A549 (cell line): ENCODE data around the gene HTRA3. TPM values are rescaled to one million over a fixed set of nuclear protein-coding genes. Genes with fewer than 3 reads are reported as not detected.

Experiments used
- ATAC-seq, 2 experiments: fragments of 200-7000 bp in 1 of 2; fragments of >200 bp in 1 of 2; cut with Nextera tagmentation in 1 of 2; cut with Tn5 transposase in 1 of 2; 3 replicates each; pipeline versions ENCODE4 v1.8.0 to v1.9.1; 2018 to 2020; ENCODE audit warnings: mild to moderate bottlenecking in 1 of 2, moderate library complexity in 1 of 2
- CTCF ChIA-PET: fragments of 300-600 bp; sonication (Branson Sonifier 250); formaldehyde crosslinking; extraction: SDS; loops from one replicate; lab custom pipeline; 2021; ENCODE audit warnings: antibody characterized with exemption, inconsistent platforms; lab: Yijun Ruan, JAX
- POLR2A ChIA-PET: fragments of 350-600 bp; formaldehyde crosslinking; extraction: SDS; loops from one replicate; lab custom pipeline; 2021; ENCODE audit warnings: antibody characterized with exemption, inconsistent platforms; lab: Yijun Ruan, JAX
- DNase-seq, 2 experiments: peaks; one replicate each; pipeline versions ENCODE4 v3.0.0 to v3.0.0-alpha.2; 2011 to 2016; ENCODE audit warnings: low read depth in 1 of 2, low spot score in 1 of 2
- FAIRE-seq: peaks from 2 replicates; lab custom pipeline; 2011; peaks lifted over from hg19 to GRCh38; lab: Jason Lieb, UNC
- H3K27ac ChIP-seq, 2 experiments: fragments of >200 bp; sonication (Bioruptor Twin); formaldehyde crosslinking; 3 replicates each; pipeline ENCODE4 v1.5.1; 2016 to 2017
- H3K4me1 ChIP-seq: fragments of >200 bp; sonication (Bioruptor Twin); formaldehyde crosslinking; 3 replicates; pipeline ENCODE4 v1.6.1; 2016
- H3K4me2 ChIP-seq: fragments of >200 bp; sonication (Bioruptor Twin); formaldehyde crosslinking; 3 replicates; pipeline ENCODE4 v1.6.1; 2016
- H3K4me3 ChIP-seq: fragments of >200 bp; sonication (Bioruptor Twin); formaldehyde crosslinking; 3 replicates; pipeline ENCODE4 v1.5.1; 2016
- H3K9me3 ChIP-seq: fragments of >200 bp; sonication (Bioruptor Twin); formaldehyde crosslinking; 3 replicates; pipeline ENCODE4 v1.6.1; 2016
- CHD2 ChIP-seq: fragments of 150-350 bp; IDR thresholded peaks from 2 replicates; pipeline ENCODE4 v1.6.1; 2014; ENCODE audit warnings: low read length; ENCODE audit not compliant: partially characterized antibody
- FOSL2 ChIP-seq, 2 experiments: fragments of 450-650 bp in 1 of 2; fragments of >200 bp in 1 of 2; sonication (Bioruptor Twin) in 1 of 2; formaldehyde crosslinking; IDR thresholded peaks; 2 replicates each; pipeline versions ENCODE4 v1.5.0 to v1.6.1; 2016 to 2020; ENCODE audit warnings: mild to moderate bottlenecking in 1 of 2, moderate library complexity in 1 of 2
- KDM1A ChIP-seq: fragments of 200-600 bp; sonication (generic); IDR thresholded peaks from 2 replicates; pipeline ENCODE4 v1.6.1; 2016; ENCODE audit warnings: low read depth, mild to moderate bottlenecking
- NPAS2 ChIP-seq: fragments of 250-450 bp; sonication (Bioruptor Pico); IDR thresholded peaks from 2 replicates; pipeline ENCODE4 v1.8.0; 2022; ENCODE audit warnings: mild to moderate bottlenecking, moderate library complexity, borderline replicate concordance
- RAD21 ChIP-seq, 2 experiments: fragments of >200 bp in 1 of 2; sonication (Bioruptor Twin) in 1 of 2; formaldehyde crosslinking in 1 of 2; IDR thresholded peaks in 1 of 2; conservative IDR thresholded peaks in 1 of 2; 2 replicates in 1 of 2; 3 replicates in 1 of 2; pipeline ENCODE4 v1.6.1; 2012 to 2018; ENCODE audit warnings: inconsistent platforms in 1 of 2
- SMC3 ChIP-seq: fragments of >200 bp; sonication (Bioruptor Twin); formaldehyde crosslinking; IDR thresholded peaks from 3 replicates; pipeline ENCODE4 v1.6.1; 2018; ENCODE audit warnings: inconsistent platforms
- TFCP2L1 ChIP-seq: fragments of 250-450 bp; sonication (Bioruptor Pico); IDR thresholded peaks from 2 replicates; pipeline ENCODE4 v1.5.0; 2021; ENCODE audit warnings: mild to moderate bottlenecking
- ZSCAN20 ChIP-seq: fragments of 250-450 bp; sonication (Bioruptor Pico); IDR thresholded peaks from 2 replicates; pipeline ENCODE4 v1.8.0; 2022; ENCODE audit warnings: mild to moderate bottlenecking, moderate library complexity
- WGBS: methylation state at CpG from one replicate; pipeline ENCODE4 v1.1.6; 2017; ENCODE audit errors: missing lambda C conversion rate; 5-methylcytosine and 5-hydroxymethylcytosine counted together
- polyA plus RNA-seq, 4 experiments: library from polyadenylated mRNA; depleted of rRNA in 3 of 4; stranded (reverse); fragments of >200 nt; fragmentation: RNase III in 1 of 4; extraction: RNeasy Plus Mini Kit Qiagen cat#74134 plus additional on column Dnase treatment in 1 of 4; gene quantifications; 2 replicates in 3 of 4; 3 replicates in 1 of 4; pipeline ENCODE4 v1.2.3, GENCODE V29; 2011 to 2017
- TF ChIP-seq, protein P1 (sequence below): IDR thresholded peaks from 2 replicates; pipeline ENCODE4 v1.6.1; 2012
- TF ChIP-seq, protein P2 (sequence below): fragments of >200 bp; sonication (Bioruptor Twin); formaldehyde crosslinking; IDR thresholded peaks from 3 replicates; pipeline ENCODE4 v1.5.1; 2016
- TF ChIP-seq, protein P3 (sequence below): IDR thresholded peaks from 2 replicates; pipeline ENCODE4 v1.6.1; 2012
- TF ChIP-seq, protein P4 (sequence below): fragments of 250-450 bp; sonication (Bioruptor Pico); IDR thresholded peaks from 2 replicates; pipeline ENCODE4 v1.5.0; 2020; ENCODE audit warnings: low read depth, mild to moderate bottlenecking, moderate library complexity
- TF ChIP-seq, protein P5 (sequence below): IDR thresholded peaks from 2 replicates; pipeline ENCODE4 v1.6.1; 2012; ENCODE audit warnings: low read depth, borderline replicate concordance

The HTRA3 gene
- polyA plus RNA-seq, 2 of the 4 experiments (the other 2 are of a cell fraction): 4.6 to 7.4 TPM

DNA sequence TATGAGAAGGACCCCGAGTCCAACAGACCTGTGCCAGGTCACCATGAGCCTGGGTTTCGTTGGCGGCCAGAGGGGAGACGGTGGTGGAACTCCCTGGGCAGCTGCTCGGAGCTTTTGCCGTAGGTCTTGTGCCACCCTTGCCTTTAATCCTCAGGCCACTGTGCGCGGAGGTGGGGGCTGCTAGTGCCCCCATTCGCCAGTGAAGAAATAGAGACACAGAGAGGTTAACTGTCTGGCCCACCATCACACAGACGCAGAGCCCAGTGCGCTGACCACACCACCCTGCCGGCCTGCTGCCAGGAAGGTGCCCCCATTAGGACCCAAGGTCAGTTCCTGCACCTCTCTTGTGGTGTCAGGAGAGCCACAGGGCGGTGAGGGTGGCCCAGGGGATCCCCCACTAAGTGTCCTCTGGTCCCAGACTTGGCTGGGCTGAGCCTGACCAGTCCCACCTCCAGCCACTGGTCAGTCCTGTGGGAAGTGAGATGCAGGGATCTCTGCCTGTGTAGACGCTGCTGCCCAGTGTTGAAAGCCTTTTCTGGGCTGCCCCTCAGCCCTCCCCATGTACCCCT, 28.3 kb upstream of the HTRA3 start:
- 0 out of 6 replicates have a peak, but pooled peaks of 1 of the 2 experiments have one; percentile 6 for ATAC-seq
- Histone ChIP-seq H3K27ac (peak overlapping the region in 1 of 2 experiments; percentile 69; a peak in 3 of 6 replicates), H3K4me3 (no peak overlapping the region), H3K4me1 (peaks cover 17% of the 10 kb centered on the region), H3K9me3 (no peaks in the 10 kb centered on the region), H3K4me2 (no peak overlapping the region)
- no peak for FAIRE-seq
- TF ChIP-seq FOSL2 (IDR thresholded peaks at IDR 0.05): no peak
- no peak for TF ChIP-seq FOSL2 (CRISPR knock-in tag; IDR thresholded peaks at IDR 0.05)
- no peak for TF ChIP-seq ZSCAN20 (CRISPR knock-in tag)
- no peak for TF ChIP-seq KDM1A
- no peak for TF ChIP-seq CHD2
- no peak for TF ChIP-seq SMC3
- TF ChIP-seq, protein P1, sequence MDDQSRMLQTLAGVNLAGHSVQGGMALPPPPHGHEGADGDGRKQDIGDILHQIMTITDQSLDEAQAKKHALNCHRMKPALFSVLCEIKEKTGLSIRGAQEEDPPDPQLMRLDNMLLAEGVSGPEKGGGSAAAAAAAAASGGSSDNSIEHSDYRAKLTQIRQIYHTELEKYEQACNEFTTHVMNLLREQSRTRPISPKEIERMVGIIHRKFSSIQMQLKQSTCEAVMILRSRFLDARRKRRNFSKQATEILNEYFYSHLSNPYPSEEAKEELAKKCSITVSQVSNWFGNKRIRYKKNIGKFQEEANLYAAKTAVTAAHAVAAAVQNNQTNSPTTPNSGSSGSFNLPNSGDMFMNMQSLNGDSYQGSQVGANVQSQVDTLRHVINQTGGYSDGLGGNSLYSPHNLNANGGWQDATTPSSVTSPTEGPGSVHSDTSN: no peak
- DNase-seq: no peak
- 100% methylated on average over 8 of the region's 14 CpGs for WGBS
- ChIA-PET POLR2A (no interaction called here), CTCF (interaction anchor here (0.7 to 17.2 kb wide), 17 partner anchors 9 to 205 kb away, joined by 3 to 270 read pairs (median 4); partner anchors contain the start of gene HTRA3)

DNA sequence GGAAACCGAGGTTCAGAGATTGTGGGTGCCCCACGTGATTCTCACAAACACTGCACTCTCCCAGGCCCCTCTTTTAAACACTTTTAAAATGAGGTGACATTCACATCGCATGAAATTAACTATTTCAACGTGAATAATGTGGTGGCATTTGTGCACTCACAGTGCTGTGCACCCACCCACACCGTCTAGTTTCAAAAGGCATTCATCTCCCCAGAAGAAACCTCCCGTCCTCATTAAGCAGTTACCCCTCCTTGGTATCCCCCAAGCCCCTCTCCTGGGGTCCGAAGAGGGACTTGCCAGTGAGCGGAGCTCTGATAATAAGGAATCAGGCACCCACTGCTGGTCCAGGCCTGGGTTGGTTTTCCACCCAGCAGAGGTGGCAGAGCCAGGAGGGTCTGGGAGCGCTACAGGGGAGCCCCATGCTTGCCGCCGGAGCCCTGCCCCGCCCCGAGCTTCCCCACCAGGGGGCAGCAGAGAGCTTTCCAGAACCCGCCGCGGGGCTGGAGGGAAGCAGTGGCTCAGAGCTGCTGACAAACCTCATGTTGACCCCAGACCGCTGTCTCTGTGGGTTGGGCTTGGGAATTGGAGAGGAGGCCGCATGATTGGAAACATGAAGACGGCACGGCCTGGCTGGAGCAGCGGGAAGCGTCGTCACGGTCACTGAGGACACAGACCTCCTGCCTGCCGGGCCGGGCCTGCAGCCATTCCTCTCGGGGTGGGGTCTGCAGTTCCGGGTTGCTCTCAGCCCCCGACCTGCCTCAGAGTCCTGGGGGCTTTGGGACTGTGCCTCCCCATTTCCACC, 27.5 kb upstream of the HTRA3 start:
- H3K27ac ChIP-seq: peak overlapping the region; percentile 45 to 82; a peak in 5 of 6 replicates
- DNase-seq (peak; percentile 73 to 76), ATAC-seq (peak; percentile 80 to 92), FAIRE-seq (no peak)
- peaks cover 20% of the 10 kb centered on the region for H3K4me1 ChIP-seq
- 30% methylated on average over 9 of the region's 29 CpGs for WGBS
- no peak overlapping the region for H3K4me2 ChIP-seq
- H3K9me3 ChIP-seq: no peaks in the 10 kb centered on the region
- H3K4me3 ChIP-seq: no peak overlapping the region
- POLR2A ChIA-PET: no interaction called here
- CTCF ChIA-PET: interaction anchor here (0.7 to 17.2 kb wide), 38 partner anchors 9 to 209 kb away, joined by 3 to 270 read pairs (median 4); partner anchors contain the start of genes HTRA3 and SH3TC1
- TF ChIP-seq, protein P2, sequence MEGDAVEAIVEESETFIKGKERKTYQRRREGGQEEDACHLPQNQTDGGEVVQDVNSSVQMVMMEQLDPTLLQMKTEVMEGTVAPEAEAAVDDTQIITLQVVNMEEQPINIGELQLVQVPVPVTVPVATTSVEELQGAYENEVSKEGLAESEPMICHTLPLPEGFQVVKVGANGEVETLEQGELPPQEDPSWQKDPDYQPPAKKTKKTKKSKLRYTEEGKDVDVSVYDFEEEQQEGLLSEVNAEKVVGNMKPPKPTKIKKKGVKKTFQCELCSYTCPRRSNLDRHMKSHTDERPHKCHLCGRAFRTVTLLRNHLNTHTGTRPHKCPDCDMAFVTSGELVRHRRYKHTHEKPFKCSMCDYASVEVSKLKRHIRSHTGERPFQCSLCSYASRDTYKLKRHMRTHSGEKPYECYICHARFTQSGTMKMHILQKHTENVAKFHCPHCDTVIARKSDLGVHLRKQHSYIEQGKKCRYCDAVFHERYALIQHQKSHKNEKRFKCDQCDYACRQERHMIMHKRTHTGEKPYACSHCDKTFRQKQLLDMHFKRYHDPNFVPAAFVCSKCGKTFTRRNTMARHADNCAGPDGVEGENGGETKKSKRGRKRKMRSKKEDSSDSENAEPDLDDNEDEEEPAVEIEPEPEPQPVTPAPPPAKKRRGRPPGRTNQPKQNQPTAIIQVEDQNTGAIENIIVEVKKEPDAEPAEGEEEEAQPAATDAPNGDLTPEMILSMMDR: peak; percentile 72
- peak; percentile 86 to 89 for TF ChIP-seq RAD21 (conservative IDR thresholded peaks at IDR 0.05 in 1 of 2, IDR thresholded peaks at IDR 0.05 in 1 of 2)
- TF ChIP-seq, protein P1: no peak
- TF ChIP-seq SMC3: peak; percentile 91
- TF ChIP-seq, protein P3, sequence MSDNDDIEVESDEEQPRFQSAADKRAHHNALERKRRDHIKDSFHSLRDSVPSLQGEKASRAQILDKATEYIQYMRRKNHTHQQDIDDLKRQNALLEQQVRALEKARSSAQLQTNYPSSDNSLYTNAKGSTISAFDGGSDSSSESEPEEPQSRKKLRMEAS: peak; percentile 23; the same call in 1 of the 2 replicates

DNA sequence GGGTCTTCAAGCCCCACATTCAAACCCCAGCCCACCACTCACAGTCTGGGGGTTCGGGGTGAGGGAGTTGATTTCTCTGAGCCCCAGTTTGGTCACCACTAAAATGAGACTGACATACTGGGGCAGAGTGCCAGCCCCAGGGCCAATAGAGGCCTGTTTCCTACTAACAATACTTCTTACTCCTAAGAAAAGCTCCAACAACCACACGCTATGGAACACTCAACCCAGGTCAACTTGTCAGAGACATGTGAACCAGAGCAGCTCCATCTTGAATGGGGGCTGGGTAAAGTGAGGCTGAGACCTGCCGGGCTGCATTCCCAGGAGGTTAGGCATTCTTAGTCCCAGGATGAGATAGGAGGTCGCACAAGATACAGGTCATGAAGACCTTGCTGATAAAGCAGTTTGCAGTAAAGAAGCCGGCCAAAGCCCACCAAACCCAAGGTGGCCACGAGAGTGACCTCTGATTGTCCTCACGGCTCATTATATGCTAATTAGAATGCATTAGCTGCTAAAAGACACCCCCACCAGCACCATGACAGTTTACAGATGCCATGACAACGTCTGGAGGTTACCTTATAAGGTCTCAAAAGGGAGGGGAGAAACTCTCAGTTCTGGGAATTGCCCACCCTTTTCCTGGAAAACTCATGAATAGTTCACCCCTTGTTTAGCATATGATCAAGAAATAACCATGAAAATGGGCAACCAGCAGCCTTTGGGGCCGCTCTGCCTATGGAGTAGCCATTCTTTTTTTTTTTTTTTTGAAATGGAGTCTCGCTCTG, 26.6 kb upstream of the HTRA3 start:
- FAIRE-seq (no peak), ATAC-seq (no peak), DNase-seq (no peak)
- Histone ChIP-seq H3K9me3 (no peaks in the 10 kb centered on the region), H3K4me3 (no peak overlapping the region), H3K4me2 (no peak overlapping the region), H3K4me1 (peaks cover 25% of the 10 kb centered on the region), H3K27ac (peak overlapping the region; percentile 45 to 82; a peak in 5 of 6 replicates)
- CTCF ChIA-PET: interaction anchor here (0.7 to 17.2 kb wide), 34 partner anchors 8 to 208 kb away, joined by 3 to 270 read pairs (median 4); partner anchors contain the start of genes HTRA3 and SH3TC1
- POLR2A ChIA-PET: interaction anchor here (0.7 kb wide), 1 partner anchor 32 kb away, joined by 3 read pairs; no protein-coding TSS in a partner anchor
- WGBS: 84% methylated on average over 9 of the region's 10 CpGs
- TF ChIP-seq TFCP2L1 (CRISPR knock-in tag): no peak
- TF ChIP-seq, protein P4, sequence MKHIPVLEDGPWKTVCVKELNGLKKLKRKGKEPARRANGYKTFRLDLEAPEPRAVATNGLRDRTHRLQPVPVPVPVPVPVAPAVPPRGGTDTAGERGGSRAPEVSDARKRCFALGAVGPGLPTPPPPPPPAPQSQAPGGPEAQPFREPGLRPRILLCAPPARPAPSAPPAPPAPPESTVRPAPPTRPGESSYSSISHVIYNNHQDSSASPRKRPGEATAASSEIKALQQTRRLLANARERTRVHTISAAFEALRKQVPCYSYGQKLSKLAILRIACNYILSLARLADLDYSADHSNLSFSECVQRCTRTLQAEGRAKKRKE (CRISPR knock-in tag): peak; percentile 24; the same call in 1 of the 2 replicates
- TF ChIP-seq, protein P5, sequence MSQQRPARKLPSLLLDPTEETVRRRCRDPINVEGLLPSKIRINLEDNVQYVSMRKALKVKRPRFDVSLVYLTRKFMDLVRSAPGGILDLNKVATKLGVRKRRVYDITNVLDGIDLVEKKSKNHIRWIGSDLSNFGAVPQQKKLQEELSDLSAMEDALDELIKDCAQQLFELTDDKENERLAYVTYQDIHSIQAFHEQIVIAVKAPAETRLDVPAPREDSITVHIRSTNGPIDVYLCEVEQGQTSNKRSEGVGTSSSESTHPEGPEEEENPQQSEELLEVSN: no peak
- no peak for TF ChIP-seq NPAS2 (CRISPR knock-in tag)
